ENCODE measurements around the gene RWDD1.

- TF ChIP-seq, protein P1, sequence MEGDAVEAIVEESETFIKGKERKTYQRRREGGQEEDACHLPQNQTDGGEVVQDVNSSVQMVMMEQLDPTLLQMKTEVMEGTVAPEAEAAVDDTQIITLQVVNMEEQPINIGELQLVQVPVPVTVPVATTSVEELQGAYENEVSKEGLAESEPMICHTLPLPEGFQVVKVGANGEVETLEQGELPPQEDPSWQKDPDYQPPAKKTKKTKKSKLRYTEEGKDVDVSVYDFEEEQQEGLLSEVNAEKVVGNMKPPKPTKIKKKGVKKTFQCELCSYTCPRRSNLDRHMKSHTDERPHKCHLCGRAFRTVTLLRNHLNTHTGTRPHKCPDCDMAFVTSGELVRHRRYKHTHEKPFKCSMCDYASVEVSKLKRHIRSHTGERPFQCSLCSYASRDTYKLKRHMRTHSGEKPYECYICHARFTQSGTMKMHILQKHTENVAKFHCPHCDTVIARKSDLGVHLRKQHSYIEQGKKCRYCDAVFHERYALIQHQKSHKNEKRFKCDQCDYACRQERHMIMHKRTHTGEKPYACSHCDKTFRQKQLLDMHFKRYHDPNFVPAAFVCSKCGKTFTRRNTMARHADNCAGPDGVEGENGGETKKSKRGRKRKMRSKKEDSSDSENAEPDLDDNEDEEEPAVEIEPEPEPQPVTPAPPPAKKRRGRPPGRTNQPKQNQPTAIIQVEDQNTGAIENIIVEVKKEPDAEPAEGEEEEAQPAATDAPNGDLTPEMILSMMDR (conservative IDR thresholded peaks at IDR 0.05 in 1 of 2, IDR thresholded peaks at IDR 0.05 in 1 of 2; ENCODE audit: low read depth in 1 of 2, low read length in 2 of 2): no peak
- TF ChIP-seq EZH2 (IDR thresholded peaks at IDR 0.05; ENCODE audit: low read length, missing control alignments): no peak
These were observed 23.9 kb upstream of the RWDD1 start for GRCh38 chr6:116547358-116547757.
